ENCODE data around the gene MINK1.

GRCh38 chr17:4891411-4892410 lies 58.6 kb downstream of the MINK1 start:
- TF ChIP-seq POLR2A (IDR thresholded peaks at IDR 0.05), result no peak
- TF ChIP-seq CTCF (IDR thresholded peaks at IDR 0.05), result no peak
- TF ChIP-seq POLR2AphosphoS5 (IDR thresholded peaks at IDR 0.05), result no peak
- TF ChIP-seq EP300 (IDR thresholded peaks at IDR 0.05), result no peak
